ENCODE results near the gene BMP3.

GRCh38 chr4:80986011-80986410, 44.5 kb upstream of the BMP3 start:
- TF ChIP-seq EZH2 (IDR thresholded peaks at IDR 0.05; ENCODE audit: insufficient read depth, low read length) (no peak), CTCF (IDR thresholded peaks at IDR 0.05; ENCODE audit: insufficient read depth, low read depth, low read length) (no peak)

Measured in astrocyte (in vitro differentiated cells and primary cell).